AG04450 (cell line): ENCODE results near the gene ETFA. TPM values are rescaled to one million over a fixed set of nuclear protein-coding genes. Genes with fewer than 3 reads are reported as not detected.

Experiments used
- CTCF ChIA-PET: fragments of 300-600, 350-600 bp; formaldehyde crosslinking; extraction: SDS; loops from one replicate; lab custom pipeline; 2022; ENCODE audit warnings: antibody characterized with exemption, inconsistent platforms; lab: Charles Lee
- POLR2A ChIA-PET: fragments of 350-600 bp; formaldehyde crosslinking; extraction: SDS; loops from one replicate; lab custom pipeline; 2021; ENCODE audit warnings: antibody characterized with exemption, inconsistent platforms; lab: Yijun Ruan, JAX
- DNase-seq: peaks from one replicate; pipeline ENCODE4 v3.0.0-alpha.2; 2011; ENCODE audit warnings: low read depth, low spot score
- H3K27ac ChIP-seq: one replicate; pipeline ENCODE4 v1.5.1; 2012; ENCODE audit warnings: low read depth, low read length, control low read depth
- H3K27me3 ChIP-seq: one replicate; pipeline ENCODE4 v1.6.0; 2012; ENCODE audit warnings: low read length; ENCODE audit not compliant: control insufficient read depth, insufficient read depth
- H3K4me3 ChIP-seq: 2 replicates; pipeline ENCODE4 v1.5.1; 2011; ENCODE audit warnings: mild to moderate bottlenecking, low read depth, low read length, control low read depth
- H3K9me3 ChIP-seq: 2 replicates; pipeline ENCODE4 v1.5.1; 2012; ENCODE audit warnings: low read length; ENCODE audit not compliant: control insufficient read depth, insufficient read depth
- CTCF ChIP-seq: IDR thresholded peaks from 2 replicates; pipeline ENCODE4 v1.5.1; 2011; ENCODE audit warnings: low read depth, low read length, control low read depth, inconsistent platforms
- polyA plus RNA-seq: library from polyadenylated mRNA; depleted of rRNA; stranded (reverse); fragments of >200 nt; gene quantifications from 2 replicates; pipeline ENCODE4 v1.2.3, GENCODE V29; 2011

Gene ETFA
- polyA plus RNA-seq, 1 experiment: 208 TPM

DNA sequence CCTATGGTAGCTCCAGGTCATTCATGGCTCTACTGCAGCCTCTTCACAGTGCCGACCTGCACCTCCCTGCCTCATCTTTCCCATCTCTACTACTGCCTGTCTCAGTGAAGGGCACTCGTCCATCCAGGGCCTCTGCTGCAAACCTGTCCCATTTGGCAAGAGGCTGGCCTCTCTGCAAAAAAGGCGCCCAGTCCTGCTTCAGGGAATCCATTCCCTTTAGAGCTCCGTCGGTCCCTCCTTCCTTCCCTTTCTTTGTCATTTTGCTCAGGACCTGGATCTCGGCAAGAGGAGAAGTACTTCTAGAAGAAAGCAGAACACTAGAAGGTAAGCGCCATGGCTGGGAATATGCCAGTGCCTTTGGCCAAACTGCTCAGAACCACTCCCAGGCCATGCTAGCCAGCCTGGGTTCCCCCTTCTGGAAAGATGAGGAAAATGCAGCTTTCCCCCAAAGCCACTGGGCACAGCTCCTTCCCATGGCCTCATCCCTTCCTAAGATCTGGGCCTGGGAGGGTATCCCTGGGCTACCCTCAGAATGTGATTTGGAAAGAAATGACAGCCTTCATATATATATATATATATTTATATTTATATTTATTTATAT lies 18.9 kb upstream of the ETFA start:
- H3K9me3 ChIP-seq: no peaks in the 10 kb centered on the region; the same call in 1 of the 2 replicates
- POLR2A ChIA-PET: no interaction called here
- H3K27ac ChIP-seq: no peak overlapping the region
- CTCF ChIA-PET: interaction anchor here (0.5 to 2.2 kb wide), 20 partner anchors 13 to 536 kb away, joined by 3 to 15 read pairs (median 4); no protein-coding TSS in a partner anchor
- DNase-seq: no peak
- no peak overlapping the region for H3K4me3 ChIP-seq
- H3K27me3 ChIP-seq: peaks cover 7% of the 10 kb centered on the region
- peak; percentile 71 for TF ChIP-seq CTCF

GRCh38 chr15:76328958-76329357 lies 17.7 kb upstream of the ETFA start:
- no peak overlapping the region for H3K4me3 ChIP-seq
- DNase-seq: no peak
- no peaks in the 10 kb centered on the region for H3K9me3 ChIP-seq
- ChIA-PET POLR2A (no interaction called here), CTCF (interaction anchor here (1.0 to 2.2 kb wide), 6 partner anchors 22 to 537 kb away, joined by 3 to 15 read pairs (median 3); no protein-coding TSS in a partner anchor)
- no peak overlapping the region for H3K27ac ChIP-seq
- TF ChIP-seq CTCF: no peak
- peaks cover 8% of the 10 kb centered on the region for H3K27me3 ChIP-seq

DNA sequence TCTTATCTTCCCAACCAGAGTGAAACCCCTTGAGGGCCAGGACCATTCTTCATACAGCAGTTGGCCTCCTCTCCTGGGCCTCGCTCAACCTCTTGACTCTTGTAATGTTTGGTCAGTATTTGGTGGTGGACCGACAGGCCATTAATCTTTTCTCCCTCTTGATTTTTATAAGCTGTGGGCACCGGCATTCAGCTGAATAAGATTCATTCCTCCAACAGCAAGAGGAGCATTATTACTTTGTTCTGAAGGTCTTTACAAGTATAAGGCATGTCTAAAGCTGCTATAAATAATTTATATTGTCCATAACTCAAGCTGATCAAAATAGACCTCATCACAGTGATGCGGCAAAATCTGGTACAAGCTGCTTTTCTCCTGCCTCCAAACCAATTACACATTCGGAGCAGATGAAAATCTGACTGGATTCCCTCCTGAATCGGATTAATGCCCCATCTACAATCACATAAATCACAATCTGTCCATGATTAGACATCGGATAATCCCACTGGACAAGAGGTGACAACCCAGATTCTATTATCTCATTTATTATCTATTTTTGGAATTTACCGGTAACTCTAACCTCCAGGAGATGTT lies 16.9 kb upstream of the ETFA start:
- CTCF ChIA-PET: interaction anchor here (1.2 to 1.4 kb wide), 2 partner anchors 92 to 137 kb away, joined by 3 read pairs; no protein-coding TSS in a partner anchor
- Histone ChIP-seq H3K9me3 (no peaks in the 10 kb centered on the region), H3K4me3 (no peak overlapping the region), H3K27ac (no peak overlapping the region), H3K27me3 (peaks cover 9% of the 10 kb centered on the region)
- DNase-seq: no peak
- TF ChIP-seq CTCF: no peak
- POLR2A ChIA-PET: no interaction called here

- Histone ChIP-seq H3K4me3 (no peak overlapping the region), H3K27me3 (peaks cover 14% of the 10 kb centered on the region), H3K27ac (no peak overlapping the region), H3K9me3 (no peaks in the 10 kb centered on the region)
- POLR2A ChIA-PET: no interaction called here
- no peak for TF ChIP-seq CTCF
- DNase-seq: no peak
- CTCF ChIA-PET: interaction anchor here (1.2 to 1.4 kb wide), 2 partner anchors 92 to 136 kb away, joined by 3 read pairs; no protein-coding TSS in a partner anchor
These were observed 16.2 kb upstream of the ETFA start for GRCh38 chr15:76327191-76328105.
